T-helper 1 cell treated with Interleukin-12 subunit alpha and Interleukin-12 subunit beta and Interleukin-4 antibody, amounts not matched to agents 30 μg/mL and 1 μg/mL, for 36 hours (primary cell): ENCODE results near the gene MAPT.

Experiments
- H3K27ac Mint-ChIP-seq: one replicate; pipeline ENCODE4 v1.8.0; 2021; ENCODE audit warnings: mild to moderate bottlenecking, mixed read lengths
- H3K27me3 Mint-ChIP-seq: one replicate; pipeline ENCODE4 v1.8.0; 2021; ENCODE audit warnings: low read depth, mixed read lengths
- H3K36me3 Mint-ChIP-seq: one replicate; pipeline ENCODE4 v1.8.0; 2021; ENCODE audit warnings: low read depth, mixed read lengths
- H3K4me1 Mint-ChIP-seq: one replicate; pipeline ENCODE4 v1.8.0; 2021; ENCODE audit warnings: low read depth, mixed read lengths
- H3K4me3 Mint-ChIP-seq: one replicate; pipeline ENCODE4 v1.8.0; 2021; ENCODE audit warnings: mild to moderate bottlenecking, moderate library complexity, mixed read lengths
- H3K9me3 Mint-ChIP-seq: one replicate; pipeline ENCODE4 v1.8.0; 2021; ENCODE audit warnings: mixed read lengths

The MAPT gene

DNA sequence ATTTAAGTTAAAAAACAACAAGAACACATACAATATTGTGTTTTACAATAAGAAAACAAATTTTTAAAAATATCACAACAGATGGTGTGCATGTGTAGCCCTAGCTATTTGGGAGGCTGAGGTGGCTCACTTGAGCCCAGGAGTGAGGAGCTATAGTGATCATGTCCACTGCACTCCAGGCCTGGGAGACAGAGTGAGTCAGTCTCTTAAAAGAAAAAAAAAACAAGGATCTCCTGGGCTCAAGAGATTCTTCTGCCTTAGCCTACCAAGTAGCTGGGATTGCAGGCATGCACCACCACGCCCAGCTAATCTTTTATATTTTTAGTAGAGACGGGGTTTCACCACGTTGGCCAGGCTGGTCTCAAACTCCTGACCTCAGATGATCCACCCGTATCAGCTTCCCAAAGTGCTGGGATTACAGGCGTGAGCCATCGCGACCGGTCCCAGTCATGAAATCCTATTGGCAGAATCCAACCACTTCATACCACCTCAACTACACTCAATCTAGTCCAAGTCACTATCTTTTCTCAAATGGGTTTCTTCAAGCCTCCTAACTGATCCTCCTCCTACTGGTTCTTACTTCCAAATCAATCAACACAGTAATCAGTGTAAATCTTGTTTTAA, 159.7 kb downstream of the MAPT start:
- no peak overlapping the region for H3K27ac Mint-ChIP-seq
- peaks cover 34% of the 10 kb centered on the region for H3K36me3 Mint-ChIP-seq
- no peaks in the 10 kb centered on the region for H3K27me3 Mint-ChIP-seq
- peaks cover 17% of the 10 kb centered on the region for H3K4me1 Mint-ChIP-seq
- H3K9me3 Mint-ChIP-seq, result no peaks in the 10 kb centered on the region
- no peak overlapping the region for H3K4me3 Mint-ChIP-seq

DNA sequence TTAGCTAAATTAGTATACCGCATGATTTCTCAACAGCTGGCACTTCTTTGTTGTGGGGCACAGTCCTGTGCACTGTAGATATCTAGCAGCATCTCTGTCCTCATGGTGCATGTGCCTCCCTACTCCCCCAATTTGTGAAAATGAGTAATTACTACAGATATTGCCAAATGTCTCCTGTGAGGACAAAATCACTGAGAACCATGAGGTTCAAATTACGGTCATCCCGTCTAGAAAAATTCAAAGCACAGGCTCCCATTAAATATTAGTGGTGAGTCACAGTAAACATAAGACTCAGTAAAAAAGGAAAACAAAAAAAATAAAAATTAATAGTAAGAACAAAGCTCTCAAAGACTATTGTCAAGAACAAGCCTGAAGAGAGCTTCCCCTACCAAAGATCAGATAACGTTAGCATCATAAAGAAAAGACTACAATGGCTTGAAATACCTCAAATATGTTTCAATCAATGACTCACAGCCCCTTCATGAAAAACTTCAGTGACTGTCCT, 162.5 kb downstream of the MAPT start:
- H3K4me1 Mint-ChIP-seq, result peaks cover 15% of the 10 kb centered on the region
- no peak overlapping the region for H3K4me3 Mint-ChIP-seq
- no peaks in the 10 kb centered on the region for H3K27me3 Mint-ChIP-seq
- H3K36me3 Mint-ChIP-seq, result peaks cover 22% of the 10 kb centered on the region
- no peak overlapping the region for H3K27ac Mint-ChIP-seq
- H3K9me3 Mint-ChIP-seq, result no peaks in the 10 kb centered on the region

GRCh38 chr17:46057366-46057765, 163.0 kb downstream of the MAPT start:
- H3K27ac Mint-ChIP-seq, result no peak overlapping the region
- peaks cover 19% of the 10 kb centered on the region for H3K36me3 Mint-ChIP-seq
- H3K4me1 Mint-ChIP-seq, result peaks cover 12% of the 10 kb centered on the region
- H3K4me3 Mint-ChIP-seq, result no peak overlapping the region
- H3K27me3 Mint-ChIP-seq, result no peaks in the 10 kb centered on the region
- no peaks in the 10 kb centered on the region for H3K9me3 Mint-ChIP-seq

- no peaks in the 10 kb centered on the region for H3K9me3 Mint-ChIP-seq
- H3K36me3 Mint-ChIP-seq, result peaks cover 13% of the 10 kb centered on the region
- H3K4me1 Mint-ChIP-seq, result peaks cover 8% of the 10 kb centered on the region
- no peaks in the 10 kb centered on the region for H3K27me3 Mint-ChIP-seq
- H3K4me3 Mint-ChIP-seq, result no peak overlapping the region
- H3K27ac Mint-ChIP-seq, result no peak overlapping the region
These were observed 165.1 kb downstream of the MAPT start for GRCh38 chr17:46059486-46059885.

DNA sequence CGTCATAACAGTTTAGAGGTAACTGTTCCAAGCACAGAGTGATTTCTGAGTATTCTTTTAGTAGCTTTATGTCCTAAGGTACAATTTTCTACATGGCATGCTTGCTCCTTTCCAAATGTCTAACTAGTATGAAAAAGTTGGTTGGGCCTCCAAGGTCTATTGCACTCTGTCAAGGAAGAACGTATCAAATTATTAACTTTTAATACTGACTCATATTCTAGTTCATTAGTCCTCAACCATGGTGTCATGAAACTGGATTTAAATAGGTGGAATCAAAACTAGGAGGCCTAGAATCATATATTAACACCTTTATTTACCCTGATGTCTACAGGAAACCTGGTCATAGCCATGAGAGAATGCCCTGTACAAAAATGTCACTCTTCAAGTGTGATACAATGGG, 166.1 kb downstream of the MAPT start:
- H3K27me3 Mint-ChIP-seq, result no peaks in the 10 kb centered on the region
- H3K36me3 Mint-ChIP-seq, result peaks cover 11% of the 10 kb centered on the region
- no peaks in the 10 kb centered on the region for H3K9me3 Mint-ChIP-seq
- H3K4me1 Mint-ChIP-seq, result peaks cover 7% of the 10 kb centered on the region
- H3K4me3 Mint-ChIP-seq, result no peak overlapping the region
- no peak overlapping the region for H3K27ac Mint-ChIP-seq

DNA sequence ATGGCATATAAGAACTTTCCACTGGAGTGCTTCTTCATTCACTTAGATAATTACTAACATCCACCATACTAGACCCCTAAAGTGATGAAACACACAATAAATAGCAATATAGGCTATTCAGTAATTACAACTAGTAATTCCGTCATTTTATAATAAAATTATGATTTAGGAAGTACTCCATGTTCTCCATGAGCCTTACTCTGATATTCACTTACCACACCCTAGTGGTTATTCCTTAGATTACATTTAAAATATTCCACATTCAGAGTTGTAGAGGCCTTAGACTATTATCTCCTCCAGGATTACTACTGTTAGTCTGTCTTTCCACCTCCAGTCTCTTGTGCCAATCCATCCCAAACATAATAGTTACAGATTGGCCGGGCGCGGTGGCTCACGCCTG, 167.1 kb downstream of the MAPT start:
- H3K27me3 Mint-ChIP-seq, result no peaks in the 10 kb centered on the region
- H3K9me3 Mint-ChIP-seq, result no peaks in the 10 kb centered on the region
- H3K4me3 Mint-ChIP-seq, result no peak overlapping the region
- H3K4me1 Mint-ChIP-seq, result peaks cover 7% of the 10 kb centered on the region
- H3K36me3 Mint-ChIP-seq, result peaks cover 16% of the 10 kb centered on the region
- H3K27ac Mint-ChIP-seq, result no peak overlapping the region

DNA sequence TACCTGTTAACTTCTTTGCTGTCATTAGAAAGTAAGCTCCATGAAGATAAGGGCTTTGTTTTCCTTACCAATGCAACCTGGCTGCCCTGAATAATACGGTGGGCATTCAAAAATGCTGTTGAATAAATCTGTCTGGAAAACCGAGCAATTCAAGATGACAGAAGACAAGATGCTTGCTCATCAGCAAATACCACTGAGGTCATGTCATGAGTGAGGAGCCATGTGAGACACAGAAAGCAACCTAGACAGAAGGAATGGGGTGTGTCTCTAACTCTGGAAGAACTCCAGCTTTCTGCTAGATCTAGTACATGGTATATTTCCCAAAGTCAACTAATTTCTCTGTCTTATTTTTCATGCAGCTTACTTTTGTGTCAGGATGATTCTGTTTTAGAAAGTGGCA, 168.9 kb downstream of the MAPT start:
- peaks cover 2% of the 10 kb centered on the region for H3K4me1 Mint-ChIP-seq
- peaks cover 18% of the 10 kb centered on the region for H3K36me3 Mint-ChIP-seq
- H3K9me3 Mint-ChIP-seq, result no peaks in the 10 kb centered on the region
- no peaks in the 10 kb centered on the region for H3K27me3 Mint-ChIP-seq
- H3K27ac Mint-ChIP-seq, result no peak overlapping the region
- no peak overlapping the region for H3K4me3 Mint-ChIP-seq

GRCh38 chr17:46064460-46064859, 170.1 kb downstream of the MAPT start:
- H3K36me3 Mint-ChIP-seq, result peaks cover 18% of the 10 kb centered on the region
- no peaks in the 10 kb centered on the region for H3K27me3 Mint-ChIP-seq
- no peak overlapping the region for H3K27ac Mint-ChIP-seq
- H3K4me3 Mint-ChIP-seq, result no peak overlapping the region
- H3K9me3 Mint-ChIP-seq, result no peaks in the 10 kb centered on the region
- H3K4me1 Mint-ChIP-seq, result peaks cover 2% of the 10 kb centered on the region

DNA sequence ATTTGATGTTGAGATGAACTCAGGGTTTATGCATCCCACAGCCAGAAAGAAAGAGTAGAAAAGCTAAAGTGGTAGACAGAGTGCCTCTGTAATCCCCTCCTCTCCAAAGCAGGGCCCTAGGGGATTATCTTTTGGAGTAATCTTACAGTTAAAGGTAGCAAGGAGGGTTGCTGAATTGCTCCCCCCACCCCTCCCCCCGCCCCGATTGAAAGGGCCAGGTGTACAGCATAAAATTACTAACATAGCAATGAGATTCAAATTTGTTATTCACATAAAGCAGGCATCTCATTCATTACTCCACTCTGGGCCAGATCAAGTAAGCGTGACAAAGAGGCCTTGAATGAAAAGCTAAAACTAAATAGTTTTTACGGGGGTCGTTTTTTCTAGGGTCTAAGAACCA, 177.4 kb downstream of the MAPT start:
- Mint-ChIP-seq H3K4me3 (no peak overlapping the region), H3K9me3 (no peaks in the 10 kb centered on the region), H3K27ac (no peak overlapping the region), H3K27me3 (no peaks in the 10 kb centered on the region), H3K4me1 (peaks cover 13% of the 10 kb centered on the region), H3K36me3 (peaks cover 7% of the 10 kb centered on the region)

GRCh38 chr17:46072998-46073397, 178.6 kb downstream of the MAPT start:
- Mint-ChIP-seq H3K27me3 (no peaks in the 10 kb centered on the region), H3K4me1 (peaks cover 13% of the 10 kb centered on the region), H3K36me3 (peaks cover 5% of the 10 kb centered on the region), H3K4me3 (no peak overlapping the region), H3K9me3 (no peaks in the 10 kb centered on the region), H3K27ac (no peak overlapping the region)

GRCh38 chr17:46074540-46074939, 180.2 kb downstream of the MAPT start:
- H3K27ac Mint-ChIP-seq, result no peak overlapping the region
- peaks cover 13% of the 10 kb centered on the region for H3K4me1 Mint-ChIP-seq
- H3K4me3 Mint-ChIP-seq, result no peak overlapping the region
- no peaks in the 10 kb centered on the region for H3K9me3 Mint-ChIP-seq
- H3K36me3 Mint-ChIP-seq, result peaks cover 5% of the 10 kb centered on the region
- H3K27me3 Mint-ChIP-seq, result no peaks in the 10 kb centered on the region
